ENCODE results near the gene MED14. TPM values are rescaled to one million over a fixed set of nuclear protein-coding genes. Genes with fewer than 3 reads are reported as not detected.

Gene MED14
- total and polyA plus RNA-seq, 2 of the 13 experiments (the other 11 are each of a cell fraction or from before 2014, with no cell fraction given) = 10.2 to 16.3 TPM

GRCh38 chrX:40607381-40607780 is 128.0 kb downstream of the MED14 start:
- DNase-seq (ENCODE audit: low spot score) (no peak), FAIRE-seq (no peak), ATAC-seq (no peak)
- BruUV-seq (replicated peaks) = no TSS peak
- no peaks in the 10 kb centered on the region for H4K20me1 ChIP-seq (ENCODE audit: insufficient read depth, low read length)
- intact Hi-C loops (cut with micrococcal nuclease; ENCODE audit: unreplicated experiment) = no loop called here
- no peaks in the 10 kb centered on the region for H3K9me3 ChIP-seq (ENCODE audit: low read length)
- ChIA-PET POLR2A (no interaction called here), CTCF (ENCODE audit: low intra/inter-chr PET ratio, low total read pairs) (no interaction called here)
- H3K4me3 ChIP-seq (replicated peaks in 1 of 3; ENCODE audit: insufficient read depth in 1 of 3, low read depth in 2 of 3, low read length in 3 of 3) = no peak overlapping the region
- no peak overlapping the region for H3K9ac ChIP-seq (ENCODE audit: insufficient read depth, low read depth, low read length)
- no peaks in the 10 kb centered on the region for H3K79me2 ChIP-seq (ENCODE audit: insufficient read depth, low read length)
- no peak overlapping the region for H2AFZ ChIP-seq (ENCODE audit: low read length)
- no peak overlapping the region for H3K4me2 ChIP-seq (ENCODE audit: low read depth, low read length)
- no peaks in the 10 kb centered on the region for H3K36me3 ChIP-seq (replicated peaks in 1 of 2; ENCODE audit: control insufficient read depth in 1 of 2, insufficient read depth in 2 of 2, low read length in 2 of 2)
- TF ChIP-seq NFAT5 (CRISPR knock-in tag; IDR thresholded peaks at IDR 0.05) (no peak), ZNF530 (CRISPR knock-in tag; IDR thresholded peaks at IDR 0.05; ENCODE audit: low read depth) (no peak), ZNF557 (CRISPR knock-in tag; IDR thresholded peaks at IDR 0.05) (no peak), SRY (CRISPR knock-in tag; IDR thresholded peaks at IDR 0.05) (no peak), HOXA9 (CRISPR knock-in tag; IDR thresholded peaks at IDR 0.05; ENCODE audit: borderline replicate concordance) (no peak), ZNF143 (CRISPR knock-in tag; IDR thresholded peaks at IDR 0.05) (no peak), ARID4A (CRISPR knock-in tag; IDR thresholded peaks at IDR 0.05; ENCODE audit: borderline replicate concordance) (no peak), ZNF484 (CRISPR knock-in tag; IDR thresholded peaks at IDR 0.05; ENCODE audit: borderline replicate concordance, low read depth) (no peak), SMAD1 (CRISPR knock-in tag; IDR thresholded peaks at IDR 0.05; ENCODE audit: borderline replicate concordance, low read depth) (no peak)
- 96% methylated on average over 3 of the region's 3 CpGs for WGBS (ENCODE audit: low lambda C conversion rate)
- peaks cover 17% of the 10 kb centered on the region for H3K4me1 ChIP-seq (ENCODE audit: insufficient read depth, low read length)
- H3K27me3 ChIP-seq (ENCODE audit: control insufficient read depth in 1 of 2, insufficient read depth in 2 of 2, low read length in 2 of 2) = no peaks in the 10 kb centered on the region
- in situ Hi-C loops (cut with HindIII; ENCODE audit: extremely low pct_ligation_motif_present, low pct_unique_long_range_greater_than_20kb) = no loop called here
- H3K27ac ChIP-seq (ENCODE audit: extremely low read length, insufficient read depth, low read length) = no peak overlapping the region

All from HepG2 (cell line).